ENCODE results near the gene ICA1L. TPM values are rescaled to one million over a fixed set of nuclear protein-coding genes. Genes with fewer than 3 reads are reported as not detected.

The ICA1L gene
- total RNA-seq, 1 donor from 2014 or later = 2.3 TPM

DNA sequence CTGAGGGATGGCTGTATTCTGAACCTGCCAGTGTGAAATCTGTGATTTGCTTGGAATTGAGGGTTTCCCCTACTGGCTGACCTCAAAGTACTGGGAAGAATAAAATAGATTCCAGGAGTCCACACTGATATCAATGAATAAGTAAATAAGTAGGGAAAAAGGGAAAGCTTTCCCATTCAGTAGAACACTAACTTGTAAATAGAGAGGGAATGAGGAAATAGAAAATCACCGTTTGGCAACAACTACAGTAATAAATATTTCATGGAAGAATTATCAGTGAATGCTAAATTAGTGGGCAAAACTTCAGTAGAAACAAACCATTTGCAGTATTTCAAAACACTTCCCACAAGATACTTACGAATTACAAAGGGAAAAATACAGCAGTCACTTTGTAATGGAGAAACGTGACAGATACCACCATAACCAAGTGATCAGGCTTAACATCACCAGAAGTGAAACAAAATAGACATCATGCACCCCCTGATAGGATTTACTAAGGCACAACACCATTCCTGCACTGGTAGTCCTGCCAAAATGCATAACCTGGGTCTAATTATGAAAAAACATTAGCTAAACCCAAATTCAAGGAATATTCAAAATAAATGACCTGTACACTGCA is 88.5 kb downstream of the ICA1L start:
- Histone ChIP-seq H3K9me3 (no peaks in the 10 kb centered on the region), H3K27ac (no peak overlapping the region), H3K27me3 (no peaks in the 10 kb centered on the region), H3K4me3 (no peak overlapping the region), H3K4me1 (no peaks in the 10 kb centered on the region), H3K36me3 (peaks cover under 1% of the 10 kb centered on the region)
- ATAC-seq (no peak), DNase-seq (no peak)
- intact Hi-C loops (cut with DNase I) = no loop called here
- TF ChIP-seq, protein P1, sequence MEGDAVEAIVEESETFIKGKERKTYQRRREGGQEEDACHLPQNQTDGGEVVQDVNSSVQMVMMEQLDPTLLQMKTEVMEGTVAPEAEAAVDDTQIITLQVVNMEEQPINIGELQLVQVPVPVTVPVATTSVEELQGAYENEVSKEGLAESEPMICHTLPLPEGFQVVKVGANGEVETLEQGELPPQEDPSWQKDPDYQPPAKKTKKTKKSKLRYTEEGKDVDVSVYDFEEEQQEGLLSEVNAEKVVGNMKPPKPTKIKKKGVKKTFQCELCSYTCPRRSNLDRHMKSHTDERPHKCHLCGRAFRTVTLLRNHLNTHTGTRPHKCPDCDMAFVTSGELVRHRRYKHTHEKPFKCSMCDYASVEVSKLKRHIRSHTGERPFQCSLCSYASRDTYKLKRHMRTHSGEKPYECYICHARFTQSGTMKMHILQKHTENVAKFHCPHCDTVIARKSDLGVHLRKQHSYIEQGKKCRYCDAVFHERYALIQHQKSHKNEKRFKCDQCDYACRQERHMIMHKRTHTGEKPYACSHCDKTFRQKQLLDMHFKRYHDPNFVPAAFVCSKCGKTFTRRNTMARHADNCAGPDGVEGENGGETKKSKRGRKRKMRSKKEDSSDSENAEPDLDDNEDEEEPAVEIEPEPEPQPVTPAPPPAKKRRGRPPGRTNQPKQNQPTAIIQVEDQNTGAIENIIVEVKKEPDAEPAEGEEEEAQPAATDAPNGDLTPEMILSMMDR (IDR thresholded peaks at IDR 0.05) = no peak

DNA sequence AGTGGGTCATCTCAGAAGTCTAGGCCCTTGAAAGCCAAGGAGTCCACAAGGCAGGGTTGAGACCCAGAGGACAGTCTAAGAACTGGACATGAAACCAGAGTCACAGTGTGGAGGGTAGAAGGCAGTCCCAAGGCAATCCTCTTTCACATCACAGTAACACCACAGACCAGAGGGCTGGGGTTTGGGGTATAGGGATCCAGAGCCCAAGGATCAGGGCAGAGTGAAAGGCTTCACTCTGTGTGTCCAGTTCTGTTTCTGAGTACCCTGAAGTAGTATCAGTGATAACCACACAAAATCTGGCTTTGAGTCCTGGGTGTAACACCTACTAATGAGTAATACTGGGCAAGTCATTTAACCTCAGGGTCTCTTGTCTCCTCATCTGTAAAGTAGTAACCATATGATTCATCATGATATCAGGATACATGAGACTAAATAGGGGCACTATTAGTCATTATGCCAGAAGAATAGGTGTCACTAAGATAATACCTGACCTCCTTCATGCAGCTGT is 91.0 kb downstream of the ICA1L start:
- no peaks in the 10 kb centered on the region for H3K4me1 ChIP-seq
- DNase-seq (no peak), ATAC-seq (peak; percentile 22)
- H3K36me3 ChIP-seq = peaks cover under 1% of the 10 kb centered on the region
- intact Hi-C loops (cut with DNase I) = no loop called here
- H3K4me3 ChIP-seq = no peak overlapping the region
- TF ChIP-seq, protein P1 (IDR thresholded peaks at IDR 0.05) = no peak
- H3K27me3 ChIP-seq = no peaks in the 10 kb centered on the region
- no peak overlapping the region for H3K27ac ChIP-seq
- no peaks in the 10 kb centered on the region for H3K9me3 ChIP-seq

DNA sequence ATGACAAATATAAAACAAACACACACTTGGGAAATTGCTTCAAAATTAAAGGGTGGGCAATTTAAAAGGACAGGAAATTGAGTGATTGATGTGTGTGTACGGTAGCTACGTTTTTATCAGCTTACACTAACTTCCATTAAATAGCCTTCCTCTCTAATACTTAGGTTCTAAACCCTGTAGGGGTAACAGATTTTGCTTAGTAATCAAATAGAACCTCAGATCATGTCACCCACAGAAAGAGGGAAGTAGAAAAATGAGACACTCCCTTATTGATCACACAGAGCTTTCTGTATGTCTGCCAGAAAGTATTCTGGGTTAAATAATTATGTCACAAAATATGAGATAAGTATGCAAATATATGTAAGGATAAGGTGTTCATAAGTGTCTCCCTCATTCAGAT is 93.3 kb downstream of the ICA1L start:
- intact Hi-C loops (cut with DNase I) = no loop called here
- Histone ChIP-seq H3K4me3 (no peak overlapping the region), H3K4me1 (no peaks in the 10 kb centered on the region), H3K36me3 (peaks cover 10% of the 10 kb centered on the region), H3K27me3 (no peaks in the 10 kb centered on the region), H3K9me3 (no peaks in the 10 kb centered on the region), H3K27ac (no peak overlapping the region)
- TF ChIP-seq, protein P1 (IDR thresholded peaks at IDR 0.05) = no peak
- no peak for DNase-seq
- no peak for ATAC-seq

DNA sequence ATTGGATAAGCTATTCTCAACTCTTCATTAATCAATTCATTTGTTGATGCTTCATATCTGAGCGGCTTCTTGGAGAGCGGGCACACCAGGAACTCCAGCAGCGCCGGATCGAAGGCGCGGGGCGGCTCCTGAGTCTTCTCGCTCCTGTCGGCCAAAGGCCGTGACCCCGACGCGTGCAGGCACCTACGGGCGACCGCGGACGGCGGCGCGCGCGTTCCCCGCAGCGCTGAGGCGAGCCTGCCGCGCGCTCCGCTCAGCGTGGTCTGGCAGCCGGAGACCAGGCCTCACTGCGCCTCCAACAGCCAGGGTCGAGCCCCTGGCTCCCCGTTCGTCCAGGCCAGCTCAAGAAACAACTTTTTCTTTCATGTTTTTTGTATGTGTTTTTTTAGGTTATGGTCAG is 97.5 kb downstream of the ICA1L start:
- H3K27me3 ChIP-seq = no peaks in the 10 kb centered on the region
- TF ChIP-seq, protein P1 (IDR thresholded peaks at IDR 0.05) = no peak
- peak; percentile 13 for ATAC-seq

DNA sequence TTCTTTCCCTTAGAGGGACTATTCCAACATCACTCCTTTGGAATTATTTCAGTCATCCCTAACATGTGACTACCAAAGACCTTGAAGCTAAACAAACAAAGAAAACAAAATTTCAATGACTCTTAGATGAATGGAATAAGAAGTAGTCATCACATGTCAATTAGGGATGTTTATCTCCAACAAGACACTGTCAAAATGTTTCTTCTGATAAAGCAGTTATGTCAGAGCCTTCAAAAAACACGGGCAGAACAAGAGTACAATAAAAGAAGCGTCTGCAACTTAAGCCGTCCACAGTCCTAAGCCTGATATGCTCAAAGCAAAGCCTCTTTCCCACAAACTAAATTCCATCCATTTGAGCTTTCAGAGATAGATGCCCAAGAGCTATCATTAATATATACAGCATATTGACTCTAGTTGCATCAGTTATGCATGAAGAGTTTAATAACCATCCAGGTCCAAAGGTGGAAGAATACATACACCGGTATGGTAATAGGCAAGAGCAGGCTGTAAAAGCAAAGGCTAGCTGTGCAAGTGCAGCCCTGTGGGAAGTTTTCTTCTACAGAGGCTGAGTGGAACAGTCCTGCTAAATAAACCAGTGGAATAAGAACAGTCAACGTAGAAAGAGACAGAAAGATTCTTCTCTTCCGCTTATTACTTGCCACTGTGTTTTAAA is 98.1 kb downstream of the ICA1L start:
- TF ChIP-seq, protein P1 (IDR thresholded peaks at IDR 0.05) = no peak
- Histone ChIP-seq H3K27ac (no peak overlapping the region), H3K9me3 (no peaks in the 10 kb centered on the region), H3K4me3 (no peak overlapping the region), H3K36me3 (peaks cover 11% of the 10 kb centered on the region), H3K27me3 (no peaks in the 10 kb centered on the region), H3K4me1 (no peaks in the 10 kb centered on the region)
- ATAC-seq = no peak
- no peak for DNase-seq
- intact Hi-C loops (cut with DNase I) = no loop called here

More for the DNA sequence above, 97.5 kb downstream of the ICA1L start:
- intact Hi-C loops (cut with DNase I) = no loop called here
- no peak overlapping the region for H3K4me3 ChIP-seq
- DNase-seq = no peak
- no peak overlapping the region for H3K27ac ChIP-seq
- H3K9me3 ChIP-seq = no peaks in the 10 kb centered on the region
- H3K36me3 ChIP-seq = peaks cover 11% of the 10 kb centered on the region
- H3K4me1 ChIP-seq = no peaks in the 10 kb centered on the region

Data from upper lobe of right lung (tissue), 1 donor.